ES-I3 (cell line): ENCODE results near the gene PTPRG.

Experiments used
- H3K36me3 ChIP-seq: 2 replicates; pipeline ENCODE4 v1.6.1; 2013; ENCODE audit warnings: mild to moderate bottlenecking, low read length, control low read depth, moderate library complexity; ENCODE audit not compliant: insufficient read depth
- H3K4me1 ChIP-seq: 2 replicates; pipeline ENCODE4 v1.6.1; 2013; ENCODE audit warnings: mild to moderate bottlenecking, control low read depth, low read length; ENCODE audit not compliant: insufficient read depth
- H3K9ac ChIP-seq: 2 replicates; pipeline ENCODE4 v1.6.1; 2013; ENCODE audit warnings: low read depth, mild to moderate bottlenecking, low read length, moderate library complexity
- H3K9me3 ChIP-seq: 2 replicates; pipeline ENCODE4 v1.6.1; 2013; ENCODE audit warnings: mild to moderate bottlenecking, low read length, moderate library complexity; ENCODE audit not compliant: control insufficient read depth, insufficient read depth

Gene PTPRG

GRCh38 chr3:62175161-62175560 lies 613.8 kb downstream of the PTPRG start:
- H3K9me3 ChIP-seq = no peaks in the 10 kb centered on the region
- H3K4me1 ChIP-seq = peaks cover 6% of the 10 kb centered on the region
- no peaks in the 10 kb centered on the region for H3K36me3 ChIP-seq
- H3K9ac ChIP-seq = no peak overlapping the region

- Histone ChIP-seq H3K9ac (no peak overlapping the region), H3K9me3 (no peaks in the 10 kb centered on the region), H3K36me3 (peaks cover 7% of the 10 kb centered on the region; the same call in 1 of the 2 replicates), H3K4me1 (no peaks in the 10 kb centered on the region)
Measured at GRCh38 chr3:62178032-62178431, 616.7 kb downstream of the PTPRG start.

GRCh38 chr3:62178739-62179600 lies 617.6 kb downstream of the PTPRG start:
- H3K4me1 ChIP-seq = no peaks in the 10 kb centered on the region
- H3K36me3 ChIP-seq = peaks cover 7% of the 10 kb centered on the region; the same call in 1 of the 2 replicates
- no peak overlapping the region for H3K9ac ChIP-seq
- no peaks in the 10 kb centered on the region for H3K9me3 ChIP-seq

- Histone ChIP-seq H3K4me1 (no peaks in the 10 kb centered on the region), H3K9me3 (no peaks in the 10 kb centered on the region), H3K36me3 (peaks cover 7% of the 10 kb centered on the region; the same call in 1 of the 2 replicates), H3K9ac (no peak overlapping the region)
Measured at GRCh38 chr3:62180514-62180913, 619.1 kb downstream of the PTPRG start.

GRCh38 chr3:62183087-62183486 lies 621.7 kb downstream of the PTPRG start:
- H3K36me3 ChIP-seq = peaks cover 13% of the 10 kb centered on the region
- no peak overlapping the region for H3K9ac ChIP-seq
- H3K9me3 ChIP-seq = no peaks in the 10 kb centered on the region
- no peaks in the 10 kb centered on the region for H3K4me1 ChIP-seq

GRCh38 chr3:62183969-62184368 lies 622.6 kb downstream of the PTPRG start:
- Histone ChIP-seq H3K36me3 (peaks cover 13% of the 10 kb centered on the region), H3K9me3 (no peaks in the 10 kb centered on the region), H3K9ac (no peak overlapping the region), H3K4me1 (0 out of 2 replicates have a peak, but pooled peaks cover under 1% of the 10 kb centered on the region)

- Histone ChIP-seq H3K9me3 (no peaks in the 10 kb centered on the region), H3K4me1 (0 out of 2 replicates have a peak, but pooled peaks cover 3% of the 10 kb centered on the region), H3K9ac (no peak overlapping the region), H3K36me3 (peaks cover 13% of the 10 kb centered on the region)
Measured at GRCh38 chr3:62184559-62184958, 623.2 kb downstream of the PTPRG start.

- H3K9ac ChIP-seq = no peak overlapping the region
- no peaks in the 10 kb centered on the region for H3K9me3 ChIP-seq
- H3K36me3 ChIP-seq = peaks cover 7% of the 10 kb centered on the region
- 0 out of 2 replicates have a peak, but pooled peaks cover 3% of the 10 kb centered on the region for H3K4me1 ChIP-seq
Measured at GRCh38 chr3:62187022-62187431, 625.7 kb downstream of the PTPRG start.

- H3K9me3 ChIP-seq = no peaks in the 10 kb centered on the region
- 0 out of 2 replicates have a peak, but pooled peaks cover 3% of the 10 kb centered on the region for H3K4me1 ChIP-seq
- H3K36me3 ChIP-seq = peaks cover 7% of the 10 kb centered on the region
- H3K9ac ChIP-seq = no peak overlapping the region
Measured at GRCh38 chr3:62188681-62189375, 627.5 kb downstream of the PTPRG start.

- Histone ChIP-seq H3K4me1 (0 out of 2 replicates have a peak, but pooled peaks cover 3% of the 10 kb centered on the region), H3K9ac (no peak overlapping the region), H3K36me3 (peaks cover 7% of the 10 kb centered on the region), H3K9me3 (no peaks in the 10 kb centered on the region)
Measured at GRCh38 chr3:62189376-62189698, 628.0 kb downstream of the PTPRG start.

- no peaks in the 10 kb centered on the region for H3K9me3 ChIP-seq
- H3K9ac ChIP-seq = no peak overlapping the region
- H3K4me1 ChIP-seq = 0 out of 2 replicates have a peak, but pooled peaks cover 3% of the 10 kb centered on the region
- peaks cover 5% of the 10 kb centered on the region for H3K36me3 ChIP-seq
Measured at GRCh38 chr3:62192891-62193290, 631.5 kb downstream of the PTPRG start.

- Histone ChIP-seq H3K9ac (no peak overlapping the region), H3K36me3 (peaks cover 5% of the 10 kb centered on the region), H3K4me1 (0 out of 2 replicates have a peak, but pooled peaks cover 3% of the 10 kb centered on the region), H3K9me3 (no peaks in the 10 kb centered on the region)
Measured at GRCh38 chr3:62193586-62194345, 632.4 kb downstream of the PTPRG start.

GRCh38 chr3:62197350-62198012 lies 636.1 kb downstream of the PTPRG start:
- Histone ChIP-seq H3K9me3 (no peaks in the 10 kb centered on the region), H3K4me1 (no peaks in the 10 kb centered on the region), H3K9ac (no peak overlapping the region), H3K36me3 (peaks cover 10% of the 10 kb centered on the region; the same call in 1 of the 2 replicates)

- H3K36me3 ChIP-seq = peaks cover 13% of the 10 kb centered on the region; the same call in 1 of the 2 replicates
- H3K9ac ChIP-seq = no peak overlapping the region
- no peaks in the 10 kb centered on the region for H3K9me3 ChIP-seq
- no peaks in the 10 kb centered on the region for H3K4me1 ChIP-seq
Measured at GRCh38 chr3:62199126-62199525, 637.8 kb downstream of the PTPRG start.
